GM18868 (cell line): ENCODE data around the gene RNGTT.
"Not testable (repeated sequence)": the region's sequence is repeated elsewhere in the genome, so short reads cannot be mapped to it uniquely, and the experiment has no call there.

Source experiments
- ATAC-seq: cut with Tn5 transposase; IDR thresholded peaks from one replicate; pipeline ENCODE4 v1.9.1; 2021; ENCODE audit warnings: mild to moderate bottlenecking, moderate library complexity; ENCODE audit not compliant: unreplicated experiment

RNGTT gene

GRCh38 chr6:88825856-88826255, 137.6 kb downstream of the RNGTT start:
- ATAC-seq = no peak

- ATAC-seq = no peak
Measured at GRCh38 chr6:88823998-88824397, 139.4 kb downstream of the RNGTT start.

- no peak for ATAC-seq
Measured at GRCh38 chr6:88815491-88815890, 147.9 kb downstream of the RNGTT start.

GRCh38 chr6:88814909-88815308, 148.5 kb downstream of the RNGTT start:
- ATAC-seq = no peak

GRCh38 chr6:88813045-88813444, 150.4 kb downstream of the RNGTT start:
- no peak for ATAC-seq

- no peak for ATAC-seq
Measured at GRCh38 chr6:88810701-88811100, 152.7 kb downstream of the RNGTT start.

GRCh38 chr6:88810089-88810488, 153.3 kb downstream of the RNGTT start:
- no peak for ATAC-seq

- ATAC-seq = no peak
Measured at GRCh38 chr6:88808381-88808780, 155.0 kb downstream of the RNGTT start.

- ATAC-seq = no peak
Measured at GRCh38 chr6:88807622-88808021, 155.8 kb downstream of the RNGTT start.

- no peak for ATAC-seq
Measured at GRCh38 chr6:88806728-88807127, 156.7 kb downstream of the RNGTT start.

GRCh38 chr6:88804701-88805100, 158.7 kb downstream of the RNGTT start:
- no peak for ATAC-seq

GRCh38 chr6:88785478-88785877, 177.9 kb downstream of the RNGTT start:
- no peak for ATAC-seq

GRCh38 chr6:88780714-88781389, 182.6 kb downstream of the RNGTT start:
- peak; percentile 59 for ATAC-seq

GRCh38 chr6:88775866-88776571, 187.4 kb downstream of the RNGTT start:
- ATAC-seq = no peak

- not testable (repeated sequence) for ATAC-seq
Measured at GRCh38 chr6:88768114-88768513, 195.3 kb downstream of the RNGTT start.

- ATAC-seq = no peak
Measured at GRCh38 chr6:88764081-88764480, 199.3 kb downstream of the RNGTT start.

GRCh38 chr6:88763160-88763559, 200.3 kb downstream of the RNGTT start:
- no peak for ATAC-seq

GRCh38 chr6:88761237-88762031, 202.0 kb downstream of the RNGTT start:
- peak; percentile 80 for ATAC-seq

GRCh38 chr6:88760091-88760490, 203.3 kb downstream of the RNGTT start:
- ATAC-seq = no peak

GRCh38 chr6:88750936-88751335, 212.5 kb downstream of the RNGTT start:
- ATAC-seq = no peak

GRCh38 chr6:88749849-88750248, 213.6 kb downstream of the RNGTT start:
- no peak for ATAC-seq

GRCh38 chr6:88748141-88748540, 215.3 kb downstream of the RNGTT start:
- no peak for ATAC-seq
